H1 (cell line): ENCODE measurements around the gene TDRD12. TPM values are rescaled to one million over a fixed set of nuclear protein-coding genes. Genes with fewer than 3 reads are reported as not detected.

Source experiments
- ATF2 ChIP-seq: IDR thresholded peaks from 2 replicates; pipeline ENCODE4 v1.6.1; 2012; ENCODE audit warnings: low read length, inconsistent platforms
- CHD1 ChIP-seq: IDR thresholded peaks from 2 replicates; pipeline ENCODE4 v1.6.1; 2012; ENCODE audit warnings: low read depth, low read length, improper control_type of control experiment
- CTBP2 ChIP-seq: IDR thresholded peaks from 2 replicates; pipeline ENCODE4 v1.7.0; 2011; ENCODE audit warnings: borderline replicate concordance, mild to moderate bottlenecking, moderate library complexity, mixed read lengths, low read length; ENCODE audit not compliant: insufficient read depth, insufficient read length
- HDAC2 ChIP-seq, 2 experiments: fragments of 300-600 bp in 1 of 2; sonication (generic) in 1 of 2; IDR thresholded peaks; 2 replicates each; pipeline ENCODE4 v1.6.1; 2011 to 2012; ENCODE audit warnings: low read depth in 2 of 2, low read length in 2 of 2, mild to moderate bottlenecking in 2 of 2, moderate library complexity in 2 of 2, borderline replicate concordance in 1 of 2, inconsistent platforms in 1 of 2
- NANOG ChIP-seq: IDR thresholded peaks from 2 replicates; pipeline ENCODE4 v1.6.1; 2011; ENCODE audit warnings: low read length, low read depth, mild to moderate bottlenecking, inconsistent platforms; ENCODE audit not compliant: insufficient read depth, poor library complexity, severe bottlenecking
- SIRT6 ChIP-seq: IDR thresholded peaks from one replicate; pipeline ENCODE4 v1.7.1; 2012; ENCODE audit warnings: low read length, inconsistent platforms
- polyA plus RNA-seq, 7 experiments: library from polyadenylated mRNA; depleted of rRNA in 3 of 7; stranded (reverse) in 5 of 7; unstranded in 2 of 7; fragments of >200 nt in 5 of 7; fragments of 200-250 nt in 2 of 7; gene quantifications; 1 replicate in 5 of 7; 2 replicates in 1 of 7; 4 replicates in 1 of 7; pipeline versions ENCODE4 v1.2.1 to v1.2.3, GENCODE V29; 2011 to 2013; ENCODE audit warnings: missing spikeins in 2 of 7, mixed read lengths in 2 of 7
- total RNA-seq: library from RNA; stranded (reverse); fragmentation: NEBNext Ultra II Directional; extraction: Animal tissue kit (Norgen Biotek cat#: 25700); gene quantifications from 2 replicates; pipeline ENCODE4 v1.2.1, GENCODE V29; 2021

TDRD12 gene
- total and polyA plus RNA-seq, 2 of the 8 experiments (the other 6 are each of a cell fraction or from before 2014, with no cell fraction given), result 0.39 to 0.88 TPM

DNA sequence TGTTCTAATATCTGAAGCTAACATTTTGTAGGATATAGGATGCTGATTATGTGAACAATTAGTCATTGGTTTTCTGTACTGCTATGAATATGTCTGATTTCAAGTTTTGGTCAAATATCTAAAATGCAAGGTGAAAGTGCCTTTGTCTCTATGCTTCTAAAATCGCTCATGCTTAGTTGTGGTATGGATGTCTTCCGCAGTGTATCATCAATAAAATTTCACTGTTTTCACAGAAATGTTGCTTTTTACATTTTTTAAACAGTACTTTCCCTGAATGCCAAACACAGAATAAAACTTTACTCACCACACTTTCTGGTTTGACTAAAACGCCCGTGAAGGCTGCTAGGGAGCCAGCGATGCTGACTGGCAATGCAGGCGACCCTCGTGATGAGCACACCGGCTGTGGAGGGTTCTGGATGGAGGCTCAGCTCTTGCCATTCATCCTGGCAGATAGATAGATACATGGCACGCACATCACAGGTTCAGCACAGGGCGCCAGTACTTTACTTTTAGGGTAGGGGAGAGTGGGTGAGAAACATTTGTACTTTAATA lies 109.9 kb downstream of the TDRD12 start (continued):
- TF ChIP-seq ATF2 (no peak), CHD1 (no peak), HDAC2 (IDR thresholded peaks at IDR 0.05; ENCODE audit: borderline replicate concordance in 1 of 2, low read depth in 2 of 2, low read length in 2 of 2) (no peak), CTBP2 (no peak), SIRT6 (no peak), NANOG (no peak)
